Ascending aorta (tissue), 2 donors: ENCODE data around the gene STXBP5L. TPM values are rescaled to one million over a fixed set of nuclear protein-coding genes. Genes with fewer than 3 reads are reported as not detected.

Source experiments
- DNase-seq, 2 donors: peaks; one replicate each; pipeline ENCODE4 v3.0.0-alpha.2; 2019; ENCODE audit warnings: low spot score in 2 of 2
- H3K27ac ChIP-seq, 2 donors: fragments of 200-600 bp; sonication (generic); one replicate each; pipeline ENCODE4 v1.5.1; 2016 to 2017; ENCODE audit warnings: mild to moderate bottlenecking in 1 of 2
- H3K27me3 ChIP-seq: fragments of 200-600 bp; sonication (generic); one replicate; pipeline ENCODE4 v1.5.1; 2017
- H3K36me3 ChIP-seq, 2 donors: fragments of 200-600 bp; sonication (generic); one replicate each; pipeline ENCODE4 v1.5.1; 2016
- H3K4me1 ChIP-seq, 2 donors: fragments of 200-600 bp; sonication (generic); one replicate each; pipeline ENCODE4 v1.5.1; 2016 to 2017; ENCODE audit warnings: mild to moderate bottlenecking in 1 of 2
- H3K4me3 ChIP-seq, 2 donors: fragments of 200-600 bp; sonication (generic); one replicate each; pipeline ENCODE4 v1.5.1; 2016 to 2017; ENCODE audit warnings: mild to moderate bottlenecking in 1 of 2
- H3K9me3 ChIP-seq, 2 donors: fragments of 200-600 bp; sonication (generic); one replicate each; pipeline ENCODE4 v1.5.1; 2016
- intact Hi-C: fragments of 100-400 bp; cut with DNase I; formaldehyde crosslinking; loops from one replicate; pipeline ENCODE4 v1.15.1; 2023
- total RNA-seq: library from RNA; depleted of rRNA; stranded (reverse); fragments of >200 nt; gene quantifications from one replicate; pipeline ENCODE4 v1.1.0, GENCODE V29; 2016
- TF ChIP-seq, protein P1 (sequence below), 3 experiments: fragments of 200-600 bp in 2 of 3; fragments of 450-650 bp in 1 of 3; sonication (generic) in 2 of 3; IDR thresholded peaks; one replicate each; pipeline ENCODE4 v1.5.1; 2016 to 2019; ENCODE audit warnings: antibody characterized with exemption in 3 of 3, mild to moderate bottlenecking in 1 of 3, moderate library complexity in 1 of 3

The STXBP5L gene
- total RNA-seq, 1 donor from 2014 or later = not detected

GRCh38 chr3:121462565-121462964 lies 554.6 kb downstream of the STXBP5L start:
- no peaks in the 10 kb centered on the region for H3K4me1 ChIP-seq
- DNase-seq = no peak
- no peak overlapping the region for H3K4me3 ChIP-seq
- H3K9me3 ChIP-seq = no peaks in the 10 kb centered on the region
- no peaks in the 10 kb centered on the region for H3K27me3 ChIP-seq
- intact Hi-C loops = no loop called here
- TF ChIP-seq, protein P1, sequence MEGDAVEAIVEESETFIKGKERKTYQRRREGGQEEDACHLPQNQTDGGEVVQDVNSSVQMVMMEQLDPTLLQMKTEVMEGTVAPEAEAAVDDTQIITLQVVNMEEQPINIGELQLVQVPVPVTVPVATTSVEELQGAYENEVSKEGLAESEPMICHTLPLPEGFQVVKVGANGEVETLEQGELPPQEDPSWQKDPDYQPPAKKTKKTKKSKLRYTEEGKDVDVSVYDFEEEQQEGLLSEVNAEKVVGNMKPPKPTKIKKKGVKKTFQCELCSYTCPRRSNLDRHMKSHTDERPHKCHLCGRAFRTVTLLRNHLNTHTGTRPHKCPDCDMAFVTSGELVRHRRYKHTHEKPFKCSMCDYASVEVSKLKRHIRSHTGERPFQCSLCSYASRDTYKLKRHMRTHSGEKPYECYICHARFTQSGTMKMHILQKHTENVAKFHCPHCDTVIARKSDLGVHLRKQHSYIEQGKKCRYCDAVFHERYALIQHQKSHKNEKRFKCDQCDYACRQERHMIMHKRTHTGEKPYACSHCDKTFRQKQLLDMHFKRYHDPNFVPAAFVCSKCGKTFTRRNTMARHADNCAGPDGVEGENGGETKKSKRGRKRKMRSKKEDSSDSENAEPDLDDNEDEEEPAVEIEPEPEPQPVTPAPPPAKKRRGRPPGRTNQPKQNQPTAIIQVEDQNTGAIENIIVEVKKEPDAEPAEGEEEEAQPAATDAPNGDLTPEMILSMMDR (IDR thresholded peaks at IDR 0.05) = no peak
- no peak overlapping the region for H3K27ac ChIP-seq
- no peaks in the 10 kb centered on the region for H3K36me3 ChIP-seq

DNA sequence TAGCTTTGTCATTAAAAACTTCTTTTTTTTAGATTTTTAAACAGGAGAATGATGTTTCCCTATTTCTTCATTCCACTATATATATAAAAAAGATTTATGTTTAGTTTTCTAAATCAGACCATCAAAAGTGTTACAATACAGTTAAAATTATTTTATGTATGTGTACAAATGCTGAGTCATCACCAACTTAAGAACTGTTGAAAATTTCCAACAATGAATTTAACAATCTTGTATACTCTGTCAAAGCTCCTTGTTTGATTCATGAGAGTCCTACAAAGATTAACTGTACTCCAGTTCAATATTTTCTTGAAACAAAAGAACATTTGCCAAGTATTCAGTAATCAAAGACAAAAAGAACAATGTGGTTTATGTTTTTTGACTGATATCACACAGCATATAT lies 555.7 kb downstream of the STXBP5L start:
- H3K9me3 ChIP-seq = no peaks in the 10 kb centered on the region
- H3K27ac ChIP-seq = no peak overlapping the region
- no peak overlapping the region for H3K4me3 ChIP-seq
- H3K36me3 ChIP-seq = no peaks in the 10 kb centered on the region
- no peak for DNase-seq
- TF ChIP-seq, protein P1 (IDR thresholded peaks at IDR 0.05) = no peak
- intact Hi-C loops = no loop called here
- no peaks in the 10 kb centered on the region for H3K4me1 ChIP-seq
- H3K27me3 ChIP-seq = no peaks in the 10 kb centered on the region

- intact Hi-C loops = no loop called here
Observed at GRCh38 chr3:121467085-121467484, 559.1 kb downstream of the STXBP5L start.

DNA sequence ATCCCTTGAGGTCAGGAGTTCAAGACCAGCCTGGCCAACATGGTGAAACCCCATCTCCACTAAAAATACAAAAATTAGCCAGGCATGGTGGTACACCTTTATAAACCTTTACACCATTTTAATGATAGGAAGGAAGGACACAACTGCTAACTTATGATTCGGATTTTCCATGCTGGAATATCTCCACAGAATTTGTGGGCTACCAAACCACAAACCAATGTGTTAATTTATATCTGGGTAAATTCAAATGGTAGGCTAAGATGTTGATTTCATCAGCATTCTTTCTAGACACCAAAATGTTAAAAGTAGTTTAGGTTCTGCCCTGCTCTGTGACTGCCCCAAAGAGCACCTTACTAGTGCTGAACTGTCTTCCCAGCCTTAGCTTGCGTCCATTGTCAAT lies 565.0 kb downstream of the STXBP5L start:
- DNase-seq = no peak
- no peaks in the 10 kb centered on the region for H3K4me1 ChIP-seq
- no peak overlapping the region for H3K4me3 ChIP-seq
- TF ChIP-seq, protein P1 (IDR thresholded peaks at IDR 0.05) = no peak
- intact Hi-C loops = no loop called here
- H3K27ac ChIP-seq = no peak overlapping the region
- no peaks in the 10 kb centered on the region for H3K9me3 ChIP-seq
- H3K27me3 ChIP-seq = no peaks in the 10 kb centered on the region
- H3K36me3 ChIP-seq = no peaks in the 10 kb centered on the region

More at GRCh38 chr3:121467085-121467484, 559.1 kb downstream of the STXBP5L start:
- Histone ChIP-seq H3K9me3 (no peaks in the 10 kb centered on the region), H3K27ac (no peak overlapping the region), H3K4me1 (no peaks in the 10 kb centered on the region), H3K36me3 (no peaks in the 10 kb centered on the region), H3K27me3 (no peaks in the 10 kb centered on the region), H3K4me3 (no peak overlapping the region)
- TF ChIP-seq, protein P1 (IDR thresholded peaks at IDR 0.05) = no peak
- DNase-seq = no peak

Other genes with a start within 250 kb of the STXBP5L start
- gene HGD, start 226.0 kb upstream of the STXBP5L start, total RNA-seq = 19.2 TPM
- gene RABL3, start 165.7 kb upstream of the STXBP5L start, total RNA-seq = 3.0 TPM
- gene GTF2E1, start 165.5 kb upstream of the STXBP5L start, total RNA-seq = 4.4 TPM